SH-SY5Y (cell line): ENCODE data around the gene POU2F2.

ENCODE experiments used
- GATA2 ChIP-seq: IDR thresholded peaks from 2 replicates; pipeline ENCODE4 v1.6.1; 2011; ENCODE audit warnings: mild to moderate bottlenecking, low read depth, low read length
- GATA3 ChIP-seq: IDR thresholded peaks from 2 replicates; pipeline ENCODE4 v1.6.1; 2011; ENCODE audit warnings: low read depth, mild to moderate bottlenecking, low read length, moderate library complexity

GRCh38 chr19:42170715-42171114, 38.5 kb upstream of the POU2F2 start:
- TF ChIP-seq GATA3 (no peak), GATA2 (no peak)
